ENCODE data around the gene NLRP6. TPM values are rescaled to one million over a fixed set of nuclear protein-coding genes. Genes with fewer than 3 reads are reported as not detected.

Gene NLRP6
- polyA plus RNA-seq, 2 of the 4 experiments (the other 2 are of a cell fraction), result 0.03 TPM; not detected in 1

- CTCF ChIA-PET, result interaction anchor here (8.7 kb wide), 1 partner anchor 11 kb away, joined by 49 read pairs; the partner anchor contains the start of gene IFITM2
Observed at GRCh38 chr11:295351-296170, 17.4 kb downstream of the NLRP6 start.

GRCh38 chr11:296171-297050 lies 18.2 kb downstream of the NLRP6 start:
- FAIRE-seq, result no peak

More at GRCh38 chr11:295351-296170, 17.4 kb downstream of the NLRP6 start:
- FAIRE-seq (no peak), DNase-seq (ENCODE audit: low read depth in 1 of 2, low spot score in 1 of 2) (no peak), ATAC-seq (no peak)
- H3K4me1 ChIP-seq, result no peaks in the 10 kb centered on the region
- no peak overlapping the region for H3K4me2 ChIP-seq
- H3K27ac ChIP-seq, result no peak overlapping the region
- WGBS (ENCODE audit: missing lambda C conversion rate), result 87% methylated on average over 25 of the region's 26 CpGs
- POLR2A ChIA-PET, result no interaction called here
- TF ChIP-seq EP300 (IDR thresholded peaks at IDR 0.05) (no peak), HOXA7 (CRISPR knock-in tag; IDR thresholded peaks at IDR 0.05) (no peak), REST (IDR thresholded peaks at IDR 0.05) (no peak), E2F6 (IDR thresholded peaks at IDR 0.05; ENCODE audit: borderline replicate concordance, low read depth) (no peak), GATA3 (IDR thresholded peaks at IDR 0.05; ENCODE audit: borderline replicate concordance) (no peak), HES2 (IDR thresholded peaks at IDR 0.05) (no peak), BHLHE40 (IDR thresholded peaks at IDR 0.05; ENCODE audit: low read depth, low read length) (no peak)
- H3K4me3 ChIP-seq, result no peak overlapping the region
- no peaks in the 10 kb centered on the region for H3K9me3 ChIP-seq

More at GRCh38 chr11:296171-297050, 18.2 kb downstream of the NLRP6 start:
- DNase-seq (ENCODE audit: low read depth in 1 of 2, low spot score in 1 of 2), result no peak
- ChIA-PET CTCF (interaction anchor here (8.7 kb wide), 1 partner anchor 10 kb away, joined by 49 read pairs; the partner anchor contains the start of gene IFITM2), POLR2A (no interaction called here)
- no peak for ATAC-seq
- no peak for TF ChIP-seq HOXA7 (CRISPR knock-in tag; IDR thresholded peaks at IDR 0.05)
- TF ChIP-seq GATA3 (IDR thresholded peaks at IDR 0.05; ENCODE audit: borderline replicate concordance), result no peak
- no peak for TF ChIP-seq RNF2 (IDR thresholded peaks at IDR 0.05; ENCODE audit: borderline replicate concordance, low read depth)
- no peak for TF ChIP-seq NFE2L2 (conservative IDR thresholded peaks at IDR 0.05; ENCODE audit: low read length)
- TF ChIP-seq SMC3 (IDR thresholded peaks at IDR 0.05), result no peak
- TF ChIP-seq ZNF302 (CRISPR knock-in tag; IDR thresholded peaks at IDR 0.05), result no peak
- no peak for TF ChIP-seq CHD2 (IDR thresholded peaks at IDR 0.05; ENCODE audit: low read length, partially characterized antibody)
- TF ChIP-seq RARB (CRISPR knock-in tag; IDR thresholded peaks at IDR 0.05), result no peak
- TF ChIP-seq TFCP2L1 (CRISPR knock-in tag; IDR thresholded peaks at IDR 0.05), result no peak
- TF ChIP-seq RCOR1 (IDR thresholded peaks at IDR 0.05; ENCODE audit: low read depth, low read length), result no peak
- no peak for TF ChIP-seq KDM5A (IDR thresholded peaks at IDR 0.05)
- no peak for TF ChIP-seq ESRRA (IDR thresholded peaks at IDR 0.05; ENCODE audit: borderline replicate concordance, low read length)
- no peak for TF ChIP-seq EHMT2 (IDR thresholded peaks at IDR 0.05; ENCODE audit: low read depth)
- no peak for TF ChIP-seq ZSCAN20 (CRISPR knock-in tag; IDR thresholded peaks at IDR 0.05)
- TF ChIP-seq CTCF (IDR thresholded peaks at IDR 0.05), result no peak
- no peak for TF ChIP-seq EHF (CRISPR knock-in tag; IDR thresholded peaks at IDR 0.05)
- no peak overlapping the region for H3K4me2 ChIP-seq
- H3K9me3 ChIP-seq, result no peaks in the 10 kb centered on the region
- no peak overlapping the region for H3K4me3 ChIP-seq
- WGBS (ENCODE audit: missing lambda C conversion rate), result 83% methylated on average over 18 of the region's 35 CpGs
- H3K4me1 ChIP-seq, result no peaks in the 10 kb centered on the region
- H3K27ac ChIP-seq, result no peak overlapping the region

Data from A549 (cell line).